BE2C (cell line): ENCODE data around the gene STAB2.

ENCODE experiments used
- DNase-seq: peaks from one replicate; pipeline ENCODE4 v3.0.0-alpha.2; 2020
- H3K27me3 ChIP-seq: fragments of 250-450 bp; sonication (Bioruptor Pico); 2 replicates; pipeline ENCODE4 v1.5.1; 2020; ENCODE audit warnings: mild to moderate bottlenecking
- H3K36me3 ChIP-seq: fragments of 250-450 bp; sonication (Bioruptor Pico); 2 replicates; pipeline ENCODE4 v1.5.1; 2020; ENCODE audit warnings: mild to moderate bottlenecking
- H3K4me1 ChIP-seq: fragments of 250-450 bp; sonication (Bioruptor Pico); 2 replicates; pipeline ENCODE4 v1.5.1; 2020
- H3K4me3 ChIP-seq: 2 replicates; pipeline ENCODE4 v1.5.1; 2011; ENCODE audit warnings: low read depth, low read length
- H3K9me3 ChIP-seq: fragments of 250-450 bp; sonication (Bioruptor Pico); 2 replicates; pipeline ENCODE4 v1.5.1; 2020
- TF ChIP-seq, protein P1 (sequence below): IDR thresholded peaks from 2 replicates; pipeline ENCODE4 v1.5.1; 2012; ENCODE audit warnings: mild to moderate bottlenecking, low read depth, low read length

The STAB2 gene

DNA sequence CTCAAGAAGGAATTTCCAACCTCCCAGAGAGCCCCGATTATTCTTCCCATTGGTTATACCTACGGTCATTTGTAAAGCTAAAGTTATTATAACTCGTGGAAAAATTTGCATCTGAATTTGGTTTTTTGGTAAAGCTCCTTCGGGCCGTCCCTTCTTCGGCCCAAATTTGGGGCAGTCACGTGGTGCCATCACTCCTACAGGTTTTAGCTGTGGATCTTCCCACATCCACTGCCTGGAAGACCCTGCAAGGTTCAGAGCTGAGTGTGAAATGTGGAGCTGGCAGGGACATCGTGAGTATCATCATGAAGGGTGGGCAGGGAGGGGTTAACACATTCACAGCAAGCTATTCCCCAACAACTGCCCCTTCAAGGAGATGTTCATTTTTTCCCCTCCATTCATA is 148.2 kb downstream of the STAB2 start:
- DNase-seq = no peak
- Histone ChIP-seq H3K4me1 (no peaks in the 10 kb centered on the region), H3K36me3 (no peaks in the 10 kb centered on the region), H3K9me3 (no peaks in the 10 kb centered on the region), H3K27me3 (peaks cover 10% of the 10 kb centered on the region), H3K4me3 (no peak overlapping the region)
- TF ChIP-seq, protein P1, sequence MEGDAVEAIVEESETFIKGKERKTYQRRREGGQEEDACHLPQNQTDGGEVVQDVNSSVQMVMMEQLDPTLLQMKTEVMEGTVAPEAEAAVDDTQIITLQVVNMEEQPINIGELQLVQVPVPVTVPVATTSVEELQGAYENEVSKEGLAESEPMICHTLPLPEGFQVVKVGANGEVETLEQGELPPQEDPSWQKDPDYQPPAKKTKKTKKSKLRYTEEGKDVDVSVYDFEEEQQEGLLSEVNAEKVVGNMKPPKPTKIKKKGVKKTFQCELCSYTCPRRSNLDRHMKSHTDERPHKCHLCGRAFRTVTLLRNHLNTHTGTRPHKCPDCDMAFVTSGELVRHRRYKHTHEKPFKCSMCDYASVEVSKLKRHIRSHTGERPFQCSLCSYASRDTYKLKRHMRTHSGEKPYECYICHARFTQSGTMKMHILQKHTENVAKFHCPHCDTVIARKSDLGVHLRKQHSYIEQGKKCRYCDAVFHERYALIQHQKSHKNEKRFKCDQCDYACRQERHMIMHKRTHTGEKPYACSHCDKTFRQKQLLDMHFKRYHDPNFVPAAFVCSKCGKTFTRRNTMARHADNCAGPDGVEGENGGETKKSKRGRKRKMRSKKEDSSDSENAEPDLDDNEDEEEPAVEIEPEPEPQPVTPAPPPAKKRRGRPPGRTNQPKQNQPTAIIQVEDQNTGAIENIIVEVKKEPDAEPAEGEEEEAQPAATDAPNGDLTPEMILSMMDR = no peak

DNA sequence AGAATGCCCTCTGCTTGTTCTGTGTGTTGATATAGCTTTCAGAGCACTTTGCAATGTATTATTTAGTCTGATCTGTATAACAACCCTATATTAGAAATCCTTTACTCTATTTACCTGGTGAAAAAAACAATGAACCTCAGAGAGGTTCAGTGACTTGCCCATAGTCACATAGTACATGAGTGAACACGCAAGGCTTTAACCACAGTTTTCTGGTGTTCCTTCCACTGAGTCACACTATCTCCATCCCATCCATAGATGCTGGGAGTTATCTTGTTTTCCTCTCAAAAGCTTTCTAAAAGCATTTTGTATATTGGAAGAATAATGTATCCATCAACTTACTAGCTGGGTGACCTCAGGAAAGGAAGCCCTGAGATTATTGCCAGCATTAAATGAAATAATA is 149.5 kb downstream of the STAB2 start:
- DNase-seq = no peak
- TF ChIP-seq, protein P1 = no peak
- H3K36me3 ChIP-seq = no peaks in the 10 kb centered on the region

DNA sequence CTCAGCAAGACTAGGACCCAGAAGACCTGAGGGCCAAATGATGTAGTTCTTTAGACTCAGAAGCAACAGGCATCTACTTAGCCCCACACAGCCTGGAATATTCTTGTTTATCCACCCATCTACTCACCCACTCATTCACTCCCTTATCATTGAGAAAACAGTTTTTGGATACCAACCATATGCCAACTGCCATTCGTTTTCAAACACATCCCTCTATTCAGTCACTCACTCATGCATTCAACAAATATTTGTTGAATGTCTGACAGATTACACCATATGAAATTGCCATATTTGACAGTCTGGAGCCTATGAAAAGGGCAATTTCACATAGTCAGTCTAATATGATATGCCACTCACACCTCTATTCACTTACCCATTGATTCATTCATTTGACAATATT is 150.8 kb downstream of the STAB2 start:
- TF ChIP-seq, protein P1 = no peak
- Histone ChIP-seq H3K4me3 (no peak overlapping the region), H3K9me3 (no peaks in the 10 kb centered on the region), H3K36me3 (no peaks in the 10 kb centered on the region), H3K27me3 (peaks cover 10% of the 10 kb centered on the region), H3K4me1 (no peaks in the 10 kb centered on the region)
- no peak for DNase-seq

More for the DNA sequence above, 149.5 kb downstream of the STAB2 start:
- H3K4me1 ChIP-seq = no peaks in the 10 kb centered on the region
- peaks cover 10% of the 10 kb centered on the region for H3K27me3 ChIP-seq
- H3K9me3 ChIP-seq = no peaks in the 10 kb centered on the region
- H3K4me3 ChIP-seq = no peak overlapping the region

DNA sequence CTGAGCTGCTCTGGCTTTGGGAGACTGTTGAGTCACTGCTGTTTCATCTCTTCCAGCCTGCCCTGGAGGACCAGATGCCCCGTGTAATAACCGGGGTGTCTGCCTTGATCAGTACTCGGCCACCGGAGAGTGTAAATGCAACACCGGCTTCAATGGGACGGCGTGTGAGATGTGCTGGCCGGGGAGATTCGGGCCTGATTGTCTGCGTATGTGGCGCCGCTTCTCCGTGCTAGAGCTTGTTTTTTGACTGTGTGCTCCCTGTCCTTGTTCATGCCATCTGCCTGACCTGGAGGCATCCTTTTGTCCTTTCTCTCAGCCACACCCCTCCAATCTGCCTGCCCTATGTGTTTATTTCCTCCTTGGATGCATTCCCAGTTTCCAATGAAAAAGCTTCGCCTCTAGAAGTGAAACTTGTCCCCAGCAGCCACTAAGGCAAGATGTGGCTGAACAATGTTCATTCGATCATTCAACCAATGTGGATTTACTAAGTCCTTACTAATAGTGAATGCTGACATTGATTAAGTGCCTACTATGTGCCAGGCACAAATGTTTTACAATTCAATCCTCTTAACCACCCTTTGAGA is 155.4 kb downstream of the STAB2 start:
- TF ChIP-seq, protein P1 = no peak
- H3K36me3 ChIP-seq = no peaks in the 10 kb centered on the region
- no peaks in the 10 kb centered on the region for H3K4me1 ChIP-seq
- no peaks in the 10 kb centered on the region for H3K9me3 ChIP-seq
- H3K27me3 ChIP-seq = no peaks in the 10 kb centered on the region; the same call in 1 of the 2 replicates
- H3K4me3 ChIP-seq = no peak overlapping the region; the same call in 1 of the 2 replicates
- DNase-seq = no peak

DNA sequence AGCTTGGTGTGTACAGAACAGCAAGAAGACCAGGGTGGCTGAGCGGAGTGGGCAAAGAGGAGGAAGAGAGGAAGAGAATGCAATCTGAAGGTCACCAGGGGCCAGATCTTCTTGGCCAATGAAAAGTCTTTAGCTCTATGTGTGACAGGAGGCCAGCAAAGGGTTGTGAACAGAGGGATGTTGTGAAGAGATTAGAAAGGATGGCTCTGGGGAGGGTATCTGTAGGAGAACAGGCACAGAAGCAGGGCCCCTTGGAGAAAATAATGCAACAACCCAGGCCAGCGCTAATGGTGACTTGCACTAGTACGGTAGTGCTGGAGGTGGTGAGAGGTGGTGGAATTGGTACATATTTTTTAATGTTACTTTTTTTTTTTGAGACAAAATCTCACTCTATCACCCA is 156.7 kb downstream of the STAB2 start:
- H3K4me3 ChIP-seq = no peak overlapping the region
- no peaks in the 10 kb centered on the region; the same call in 1 of the 2 replicates for H3K27me3 ChIP-seq
- H3K4me1 ChIP-seq = no peaks in the 10 kb centered on the region
- DNase-seq = no peak
- TF ChIP-seq, protein P1 = no peak
- no peaks in the 10 kb centered on the region for H3K36me3 ChIP-seq
- no peaks in the 10 kb centered on the region for H3K9me3 ChIP-seq

DNA sequence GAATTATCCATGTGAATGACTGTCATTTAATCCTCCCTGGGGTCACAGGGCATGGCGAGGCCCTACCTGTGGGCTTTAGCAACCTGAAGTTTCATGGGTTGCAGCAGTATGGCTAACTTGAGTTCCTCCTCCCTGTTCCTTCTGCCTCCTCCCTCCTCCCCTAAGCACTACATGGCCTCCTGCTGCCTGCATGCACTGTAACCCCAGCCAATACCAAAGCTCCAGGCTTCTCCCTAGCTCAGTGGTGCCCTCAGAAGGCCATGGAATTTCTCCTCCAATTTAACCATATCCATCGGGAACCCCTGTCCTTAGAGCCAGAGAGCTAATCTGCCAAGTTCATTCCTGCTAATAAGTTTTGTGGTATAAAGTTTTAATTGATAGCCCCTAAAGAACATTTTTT is 158.9 kb downstream of the STAB2 start:
- TF ChIP-seq, protein P1 = no peak

More for the DNA sequence above, 158.9 kb downstream of the STAB2 start:
- no peaks in the 10 kb centered on the region for H3K36me3 ChIP-seq
- H3K4me1 ChIP-seq = no peaks in the 10 kb centered on the region
- H3K27me3 ChIP-seq = no peaks in the 10 kb centered on the region; the same call in 1 of the 2 replicates
- DNase-seq = no peak
- no peak overlapping the region for H3K4me3 ChIP-seq
- H3K9me3 ChIP-seq = no peaks in the 10 kb centered on the region
